Activated T-helper 2 cell treated with anti-CD3 and anti-CD28 coated beads, Interferon-gamma antibody, Interleukin-2, Interleukin-4, amounts not matched to agents 10 μg/mL and 5 μg/mL and 100 μg/mL, durations not matched to agents 14 hours and 24 hours and 36 hours (primary cell): ENCODE data around the gene ZBTB38. TPM values are rescaled to one million over a fixed set of nuclear protein-coding genes. Genes with fewer than 3 reads are reported as not detected.

Experiments used
- DNase-seq: peaks from one replicate; pipeline ENCODE4 v3.0.0; 2021; ENCODE audit warnings: low spot score
- H3K27ac Mint-ChIP-seq: one replicate; pipeline ENCODE4 v1.8.0; 2021; ENCODE audit warnings: mixed read lengths
- H3K27me3 Mint-ChIP-seq: one replicate; pipeline ENCODE4 v1.8.0; 2021; ENCODE audit warnings: low read depth, mixed read lengths
- H3K36me3 Mint-ChIP-seq: one replicate; pipeline ENCODE4 v1.8.0; 2021; ENCODE audit warnings: low read depth, mixed read lengths
- H3K4me1 Mint-ChIP-seq: one replicate; pipeline ENCODE4 v1.8.0; 2021; ENCODE audit warnings: low read depth, mixed read lengths
- H3K4me3 Mint-ChIP-seq: one replicate; pipeline ENCODE4 v1.8.0; 2021; ENCODE audit warnings: low read depth, mild to moderate bottlenecking, moderate library complexity, mixed read lengths
- H3K9me3 Mint-ChIP-seq: one replicate; pipeline ENCODE4 v1.8.0; 2021; ENCODE audit warnings: mixed read lengths
- intact Hi-C: fragments of 100-400 bp; cut with micrococcal nuclease; formaldehyde crosslinking; loops from one replicate; pipeline ENCODE4 v1.15.1; 2023
- total RNA-seq: library from RNA; stranded (reverse); gene quantifications from 2 replicates; pipeline ENCODE4 v1.2.3, GENCODE V29; 2022

The ZBTB38 gene
- total RNA-seq, 1 donor from 2014 or later, result 25.4 TPM

DNA sequence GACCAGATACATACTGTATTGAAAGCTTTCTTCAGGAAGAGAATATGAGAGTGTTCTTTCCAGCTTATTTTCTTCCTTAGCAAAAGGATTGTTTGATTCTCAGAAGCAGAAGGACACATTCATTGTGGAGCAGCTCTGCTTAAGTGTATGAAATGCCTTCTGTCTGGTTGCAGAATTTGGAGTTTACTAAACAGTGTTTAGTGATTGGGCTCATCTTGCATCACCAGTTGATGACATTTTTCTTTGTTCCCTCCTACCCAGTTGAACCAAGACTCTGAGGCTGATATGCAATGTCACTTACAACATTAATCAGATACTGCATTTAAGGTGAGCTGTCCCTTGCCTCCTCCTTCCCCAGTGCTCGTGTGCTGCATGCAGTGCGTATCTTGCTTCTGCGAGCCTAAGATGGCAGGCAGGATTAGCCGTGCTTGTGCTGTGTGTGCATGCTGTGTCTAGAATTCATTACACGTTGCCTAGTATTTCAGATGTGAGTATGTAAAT, 18.4 kb downstream of the ZBTB38 start:
- H3K36me3 Mint-ChIP-seq, result no peaks in the 10 kb centered on the region
- no peaks in the 10 kb centered on the region for H3K9me3 Mint-ChIP-seq
- intact Hi-C loops, result no loop called here
- no peak overlapping the region for H3K4me3 Mint-ChIP-seq
- peaks cover 15% of the 10 kb centered on the region for H3K4me1 Mint-ChIP-seq
- DNase-seq, result no peak
- no peak overlapping the region for H3K27ac Mint-ChIP-seq
- peaks cover 6% of the 10 kb centered on the region for H3K27me3 Mint-ChIP-seq

DNA sequence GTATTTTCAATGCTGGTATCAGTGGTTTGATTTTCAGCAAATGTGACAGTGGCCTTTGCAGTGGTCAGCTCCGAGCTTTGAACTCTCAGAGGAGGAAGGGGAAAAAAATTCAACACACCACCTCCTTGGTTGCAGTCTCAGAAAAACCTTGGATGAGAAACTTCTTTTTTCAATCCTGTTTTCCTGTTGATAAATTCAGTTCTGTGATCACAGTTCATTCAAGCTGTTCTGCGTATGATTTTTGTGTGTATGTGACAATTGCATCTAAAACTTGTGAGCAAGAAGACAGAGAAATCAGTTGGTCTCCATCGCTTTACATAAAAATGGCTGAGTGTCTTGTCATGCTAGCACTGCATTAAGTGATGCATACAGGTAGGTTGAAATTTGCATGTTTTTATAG, 19.2 kb downstream of the ZBTB38 start:
- Mint-ChIP-seq H3K9me3 (no peaks in the 10 kb centered on the region), H3K4me1 (peaks cover 16% of the 10 kb centered on the region), H3K36me3 (no peaks in the 10 kb centered on the region), H3K27me3 (peaks cover 6% of the 10 kb centered on the region), H3K27ac (no peak overlapping the region), H3K4me3 (no peak overlapping the region)
- no peak for DNase-seq
- intact Hi-C loops, result no loop called here

DNA sequence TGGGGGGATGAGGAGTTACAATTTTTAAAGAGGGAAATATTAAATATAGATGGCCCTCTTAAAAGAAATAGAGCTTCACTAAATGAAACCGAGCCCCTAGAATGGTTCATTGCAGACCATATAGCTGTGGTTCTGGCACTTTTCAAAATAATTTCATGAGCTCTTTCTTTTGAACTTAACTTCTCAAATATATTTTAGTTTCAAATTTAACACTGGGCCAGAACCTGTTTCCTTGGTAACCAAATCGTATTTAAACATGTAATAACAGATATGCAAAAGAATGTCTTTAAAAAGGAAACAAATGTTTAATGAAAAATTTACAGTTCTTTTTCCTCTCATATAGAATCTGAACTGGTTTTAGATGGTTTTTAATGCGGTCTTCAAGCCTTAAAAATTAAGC, 20.1 kb downstream of the ZBTB38 start:
- DNase-seq, result no peak
- intact Hi-C loops, result no loop called here
- no peaks in the 10 kb centered on the region for H3K36me3 Mint-ChIP-seq
- no peaks in the 10 kb centered on the region for H3K9me3 Mint-ChIP-seq
- H3K4me3 Mint-ChIP-seq, result peak overlapping the region; percentile 22
- peaks cover 16% of the 10 kb centered on the region for H3K4me1 Mint-ChIP-seq
- H3K27ac Mint-ChIP-seq, result no peak overlapping the region
- H3K27me3 Mint-ChIP-seq, result peaks cover 6% of the 10 kb centered on the region

DNA sequence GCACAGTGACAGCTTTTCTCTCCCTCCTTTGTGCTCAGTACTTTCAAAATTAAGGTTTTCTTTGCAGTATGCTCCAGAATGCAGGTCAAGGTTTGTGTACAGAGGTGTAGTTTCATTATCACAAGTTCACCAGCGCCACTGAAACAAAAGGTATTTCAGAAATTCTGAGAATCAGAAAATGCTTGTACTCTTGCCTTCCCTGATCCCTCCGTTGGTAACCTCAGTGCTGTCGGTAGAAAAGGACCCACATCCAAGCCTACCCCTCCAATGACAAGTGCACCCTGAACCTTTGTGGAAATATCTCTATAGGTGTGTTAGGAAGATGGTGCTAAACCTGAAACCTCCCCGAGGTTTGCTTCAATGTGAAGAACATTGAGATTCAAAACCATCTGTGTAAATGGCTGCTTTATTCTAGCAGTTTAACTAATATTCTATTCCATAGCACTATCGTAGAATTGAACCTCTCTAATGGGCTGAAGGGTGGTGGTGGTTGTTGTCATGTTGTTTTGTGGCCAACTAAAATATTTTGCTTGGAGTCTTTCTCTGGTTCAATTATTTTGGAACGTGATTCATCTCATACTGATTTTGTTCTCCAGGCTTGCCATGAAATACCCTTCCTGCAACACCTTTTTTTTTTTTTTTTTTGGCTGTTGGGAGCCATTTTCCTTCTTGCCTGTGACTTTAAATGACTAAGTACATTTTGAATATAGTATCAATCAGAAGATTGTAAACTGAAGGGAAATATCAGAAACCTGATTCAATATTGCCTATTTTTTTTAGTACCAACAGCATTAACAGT, 20.7 kb downstream of the ZBTB38 start:
- DNase-seq, result no peak
- H3K27me3 Mint-ChIP-seq, result peaks cover 6% of the 10 kb centered on the region
- intact Hi-C loops, result no loop called here
- H3K4me3 Mint-ChIP-seq, result peak overlapping the region; percentile 22
- peak overlapping the region; percentile 48 for H3K27ac Mint-ChIP-seq
- peaks cover 16% of the 10 kb centered on the region for H3K4me1 Mint-ChIP-seq
- no peaks in the 10 kb centered on the region for H3K36me3 Mint-ChIP-seq
- H3K9me3 Mint-ChIP-seq, result no peaks in the 10 kb centered on the region

DNA sequence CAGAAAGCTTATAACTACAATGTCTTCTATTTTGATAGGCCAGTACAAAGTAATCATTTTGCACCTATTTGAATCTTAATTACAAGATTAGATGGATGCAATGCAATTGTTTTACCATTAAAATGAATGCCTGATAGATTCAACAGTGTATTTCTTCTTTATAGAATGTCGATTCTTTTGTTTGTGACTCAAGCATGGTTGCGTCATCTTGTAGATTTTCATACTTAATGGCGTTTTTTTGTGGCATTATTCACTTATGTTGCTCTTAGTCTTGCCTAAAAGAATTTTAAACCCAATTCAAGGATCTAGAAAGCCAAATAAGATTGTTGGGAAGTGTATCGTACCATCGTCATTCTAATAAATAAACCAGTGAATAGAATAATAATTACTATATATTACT, 21.4 kb downstream of the ZBTB38 start:
- peaks cover 20% of the 10 kb centered on the region for H3K4me1 Mint-ChIP-seq
- H3K4me3 Mint-ChIP-seq, result no peak overlapping the region
- no peak overlapping the region for H3K27ac Mint-ChIP-seq
- DNase-seq, result no peak
- intact Hi-C loops, result no loop called here
- H3K36me3 Mint-ChIP-seq, result no peaks in the 10 kb centered on the region
- peaks cover 6% of the 10 kb centered on the region for H3K27me3 Mint-ChIP-seq
- H3K9me3 Mint-ChIP-seq, result no peaks in the 10 kb centered on the region

DNA sequence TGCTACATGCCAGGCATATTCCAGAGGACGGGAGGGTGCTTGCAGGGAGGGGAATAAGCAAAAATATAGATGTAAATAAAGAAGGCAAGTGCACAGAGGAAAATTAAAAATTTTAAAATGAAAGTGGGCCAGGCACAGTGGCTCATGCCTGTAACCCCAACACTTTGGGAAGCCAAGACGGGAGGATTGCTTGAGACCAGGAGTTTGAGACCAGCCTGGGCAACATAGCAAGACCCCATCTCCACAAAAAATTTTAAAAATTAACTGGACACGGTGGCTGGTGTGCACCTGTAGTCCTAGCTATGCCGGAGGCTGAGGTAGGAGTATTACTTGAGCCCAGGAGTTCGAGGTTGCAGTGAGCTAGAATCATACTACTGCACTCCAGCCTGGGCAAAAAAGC, 22.4 kb downstream of the ZBTB38 start:
- no peak overlapping the region for H3K4me3 Mint-ChIP-seq
- intact Hi-C loops, result no loop called here
- H3K27ac Mint-ChIP-seq, result no peak overlapping the region
- H3K36me3 Mint-ChIP-seq, result no peaks in the 10 kb centered on the region
- H3K4me1 Mint-ChIP-seq, result peaks cover 20% of the 10 kb centered on the region
- DNase-seq, result no peak
- H3K9me3 Mint-ChIP-seq, result no peaks in the 10 kb centered on the region
- H3K27me3 Mint-ChIP-seq, result peaks cover 5% of the 10 kb centered on the region

DNA sequence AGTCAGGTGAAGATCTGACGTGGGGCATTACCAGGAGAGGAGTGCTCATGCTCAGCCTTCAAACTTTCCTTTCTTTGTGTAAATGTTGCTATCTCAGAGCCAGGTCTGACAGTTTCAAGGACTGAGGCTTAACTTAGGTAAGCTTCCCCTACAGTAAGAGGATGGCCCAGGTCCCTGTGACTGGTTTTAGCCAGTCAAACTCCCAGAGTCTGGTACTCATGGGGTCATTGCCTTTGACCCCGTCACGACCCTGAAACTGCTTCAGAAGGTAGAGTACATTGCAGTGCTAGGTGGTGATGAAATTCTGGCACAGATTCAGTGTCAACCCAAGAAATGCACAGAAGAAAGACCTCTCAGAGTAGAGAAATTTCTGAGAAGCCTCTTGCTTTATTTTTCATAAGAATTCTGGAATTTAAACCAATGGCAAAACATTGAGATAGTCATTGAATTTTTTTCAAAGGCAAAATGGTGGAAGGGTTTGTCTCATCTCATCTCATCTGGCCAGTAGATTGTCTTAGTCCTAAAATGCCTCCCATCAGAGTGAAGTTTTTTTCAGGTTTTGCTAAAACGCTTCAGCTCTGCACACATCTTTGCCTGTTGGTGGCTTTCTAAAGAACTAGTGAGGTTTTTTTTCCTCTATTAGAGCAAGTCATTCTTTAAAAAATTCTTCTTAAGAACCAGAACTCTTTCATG, 23.1 kb downstream of the ZBTB38 start:
- DNase-seq, result no peak
- intact Hi-C loops, result no loop called here
- H3K9me3 Mint-ChIP-seq, result peaks cover 3% of the 10 kb centered on the region
- no peaks in the 10 kb centered on the region for H3K36me3 Mint-ChIP-seq
- peaks cover 20% of the 10 kb centered on the region for H3K4me1 Mint-ChIP-seq
- H3K27me3 Mint-ChIP-seq, result peaks cover 3% of the 10 kb centered on the region
- no peak overlapping the region for H3K4me3 Mint-ChIP-seq
- H3K27ac Mint-ChIP-seq, result no peak overlapping the region

DNA sequence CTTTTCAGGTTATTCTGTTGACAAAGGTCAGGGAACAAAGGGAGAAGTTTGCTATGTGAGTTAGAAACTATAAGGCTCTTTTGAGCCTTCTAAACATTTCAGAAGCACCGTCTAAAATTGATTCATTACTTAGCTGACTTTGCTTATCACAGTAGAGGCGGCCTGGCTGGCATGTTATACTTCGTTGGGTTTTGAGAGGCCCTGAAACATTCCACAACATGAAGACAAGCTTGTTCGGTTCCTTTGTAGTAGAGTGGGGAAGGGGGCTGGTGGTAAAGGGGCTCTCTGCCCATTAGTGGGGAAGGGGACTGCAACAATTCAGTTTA, 23.6 kb downstream of the ZBTB38 start:
- Mint-ChIP-seq H3K27ac (no peak overlapping the region), H3K36me3 (peaks cover under 1% of the 10 kb centered on the region), H3K4me3 (no peak overlapping the region), H3K27me3 (peaks cover under 1% of the 10 kb centered on the region), H3K4me1 (peaks cover 20% of the 10 kb centered on the region), H3K9me3 (peaks cover 8% of the 10 kb centered on the region)
- intact Hi-C loops, result no loop called here
- DNase-seq, result no peak

DNA sequence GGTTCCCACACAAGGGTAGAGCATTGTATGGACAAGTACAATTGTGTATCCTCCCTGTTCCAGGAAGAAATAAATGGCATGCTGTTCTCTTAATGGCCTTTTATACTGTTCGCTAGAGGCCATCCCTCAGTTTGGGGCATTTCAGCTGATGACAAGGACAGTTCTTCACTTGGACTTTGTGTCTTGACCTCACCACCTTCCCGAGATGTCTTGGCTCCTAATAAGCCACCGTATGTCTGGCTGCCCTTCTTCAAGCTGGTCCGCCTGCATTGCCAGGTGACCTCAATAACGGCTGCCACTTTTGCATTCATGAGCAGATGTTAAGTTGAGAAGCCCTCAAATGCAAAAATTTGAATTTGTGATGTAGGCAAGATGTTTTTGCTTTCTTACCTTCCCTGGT, 24.1 kb downstream of the ZBTB38 start:
- Mint-ChIP-seq H3K36me3 (peaks cover 5% of the 10 kb centered on the region), H3K27ac (no peak overlapping the region), H3K27me3 (no peaks in the 10 kb centered on the region), H3K9me3 (peaks cover 13% of the 10 kb centered on the region), H3K4me3 (no peak overlapping the region), H3K4me1 (peaks cover 20% of the 10 kb centered on the region)
- intact Hi-C loops, result no loop called here
- DNase-seq, result no peak

DNA sequence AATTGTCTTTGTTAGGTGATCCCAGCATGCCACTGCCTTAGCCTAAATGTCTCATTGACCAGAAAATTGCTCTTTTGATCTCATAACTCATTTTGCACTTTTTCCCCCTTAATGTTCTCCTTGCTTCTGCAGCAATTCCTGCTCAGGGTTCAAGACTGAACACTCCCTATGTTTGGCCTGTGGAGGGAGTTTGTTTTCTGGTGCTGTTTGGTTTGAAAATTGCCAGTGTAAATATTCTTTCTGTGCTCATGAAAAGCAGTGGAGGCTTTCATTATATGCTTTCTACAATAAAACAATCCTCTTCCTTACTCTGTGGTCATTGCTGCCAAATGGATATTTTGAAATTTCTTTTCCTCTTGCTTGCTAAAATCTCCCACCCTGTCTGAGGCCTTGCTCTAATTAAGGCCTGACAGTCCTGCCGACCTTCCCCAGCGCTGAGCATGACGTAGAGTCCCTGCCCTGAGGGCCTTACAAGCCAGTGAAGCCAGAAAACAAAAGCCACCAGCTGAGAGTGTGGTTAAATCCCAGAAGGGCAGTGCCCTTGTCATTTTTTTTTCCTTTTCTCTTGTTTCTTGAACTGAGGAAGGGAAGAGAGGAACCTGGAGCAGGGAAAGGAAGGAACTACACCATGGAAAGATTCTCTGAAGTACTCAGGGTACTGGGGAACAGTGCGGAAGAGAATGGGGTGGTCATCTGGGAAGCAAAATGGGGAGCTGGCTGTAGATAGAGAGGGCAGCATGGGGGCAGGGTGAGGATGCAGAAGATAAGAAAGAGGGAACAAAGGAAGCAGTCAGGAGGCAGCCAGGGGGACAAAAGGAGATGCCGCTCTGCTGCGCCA, 24.8 kb downstream of the ZBTB38 start:
- Mint-ChIP-seq H3K27me3 (no peaks in the 10 kb centered on the region), H3K9me3 (peaks cover 13% of the 10 kb centered on the region), H3K4me1 (peaks cover 20% of the 10 kb centered on the region), H3K4me3 (no peak overlapping the region), H3K36me3 (peaks cover 5% of the 10 kb centered on the region), H3K27ac (no peak overlapping the region)
- DNase-seq, result no peak
- intact Hi-C loops, result no loop called here

DNA sequence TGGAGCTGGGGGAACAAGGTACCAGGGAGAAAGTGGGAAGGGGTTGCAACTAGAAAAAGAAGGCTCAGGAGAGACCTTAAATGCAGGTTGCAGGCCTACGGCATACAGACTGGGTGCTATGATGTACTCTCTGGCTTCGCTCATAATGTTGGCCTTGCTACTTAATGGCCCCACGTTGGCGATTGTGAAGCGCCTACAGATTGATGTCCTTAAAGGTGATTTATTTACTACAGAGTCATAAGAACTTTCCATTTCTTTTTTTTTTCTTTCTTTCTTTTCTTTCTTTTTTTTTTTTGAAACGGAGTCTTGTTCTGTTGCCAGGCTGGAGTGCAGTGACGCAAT, 25.4 kb downstream of the ZBTB38 start:
- intact Hi-C loops, result no loop called here
- DNase-seq, result no peak

DNA sequence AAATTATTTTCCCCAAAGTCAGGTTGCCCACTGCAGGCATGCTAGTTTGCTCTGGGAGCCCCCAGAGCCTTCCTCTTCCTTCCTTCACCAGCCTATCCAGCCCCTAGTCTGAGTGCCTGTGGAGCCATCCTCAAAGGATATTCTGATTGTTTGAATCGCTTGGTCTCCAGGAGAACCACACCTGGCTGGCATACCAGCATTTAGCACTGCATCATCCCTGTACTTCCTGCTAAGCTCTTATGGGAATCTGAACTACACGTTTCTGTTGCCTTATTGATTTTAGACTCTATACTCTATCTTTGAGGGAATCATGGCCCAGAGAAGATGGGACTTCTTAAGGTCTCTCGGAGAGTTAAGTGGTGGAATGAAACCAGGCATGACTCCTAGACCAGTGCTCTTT, 26.3 kb downstream of the ZBTB38 start:
- Mint-ChIP-seq H3K36me3 (peaks cover 5% of the 10 kb centered on the region), H3K27ac (no peak overlapping the region), H3K9me3 (peaks cover 13% of the 10 kb centered on the region), H3K27me3 (no peaks in the 10 kb centered on the region), H3K4me1 (peaks cover 17% of the 10 kb centered on the region), H3K4me3 (no peak overlapping the region)
- intact Hi-C loops, result no loop called here
- no peak for DNase-seq

More for the DNA sequence above, 25.4 kb downstream of the ZBTB38 start:
- H3K27me3 Mint-ChIP-seq, result no peaks in the 10 kb centered on the region
- H3K27ac Mint-ChIP-seq, result no peak overlapping the region
- H3K4me3 Mint-ChIP-seq, result no peak overlapping the region
- H3K4me1 Mint-ChIP-seq, result peaks cover 19% of the 10 kb centered on the region
- H3K9me3 Mint-ChIP-seq, result peaks cover 13% of the 10 kb centered on the region
- H3K36me3 Mint-ChIP-seq, result peaks cover 5% of the 10 kb centered on the region
